GM23338 (cell line): ENCODE results near the gene RNF180. TPM values are rescaled to one million over a fixed set of nuclear protein-coding genes. Genes with fewer than 3 reads are reported as not detected.

Experiments used
- ATAC-seq: fragments of 200-7000 bp; cut with Tn5 transposase; 3 replicates; pipeline ENCODE4 v1.9.1; 2020
- DNase-seq: peaks from one replicate; pipeline ENCODE4 v3.0.0-alpha.2; 2015; ENCODE audit warnings: low spot score
- H2AFZ ChIP-seq: fragments of 200-600 bp; sonication (generic); 2 replicates; pipeline ENCODE4 v1.8.0; 2016; ENCODE audit warnings: antibody characterized with exemption, mild to moderate bottlenecking, moderate library complexity
- H3F3A ChIP-seq: fragments of 200-600 bp; sonication (generic); replicated peaks from 2 replicates; pipeline ENCODE4 v1.8.0; 2017; ENCODE audit warnings: antibody characterized with exemption, mixed run types, low read depth
- H3K27ac ChIP-seq: fragments of 200-600 bp; sonication (generic); 2 replicates; pipeline ENCODE4 v1.6.1; 2016; ENCODE audit warnings: low read depth
- H3K27me3 ChIP-seq: fragments of 200-600 bp; sonication (generic); 2 replicates; pipeline ENCODE4 v1.8.0; 2016; ENCODE audit warnings: mild to moderate bottlenecking, mixed run types, moderate library complexity; ENCODE audit not compliant: insufficient read depth
- H3K36me3 ChIP-seq: fragments of 200-600 bp; sonication (generic); 2 replicates; pipeline ENCODE4 v1.8.0; 2016; ENCODE audit warnings: mild to moderate bottlenecking; ENCODE audit not compliant: insufficient read depth
- H3K4me1 ChIP-seq: fragments of 200-600 bp; sonication (generic); 2 replicates; pipeline ENCODE4 v1.8.0; 2016; ENCODE audit warnings: mild to moderate bottlenecking, moderate library complexity; ENCODE audit not compliant: insufficient read depth
- H3K4me2 ChIP-seq: fragments of 200-600 bp; sonication (generic); 2 replicates; pipeline ENCODE4 v1.7.1; 2017; ENCODE audit warnings: mixed run types
- H3K4me3 ChIP-seq: fragments of 200-600 bp; sonication (generic); 2 replicates; pipeline ENCODE4 v1.6.1; 2016; ENCODE audit warnings: mixed run types
- H3K79me2 ChIP-seq: fragments of 200-600 bp; sonication (generic); replicated peaks from 2 replicates; pipeline ENCODE4 v1.8.0; 2017; ENCODE audit warnings: mild to moderate bottlenecking; ENCODE audit not compliant: insufficient read depth
- H3K9me2 ChIP-seq: fragments of 200-600 bp; sonication (generic); 2 replicates; pipeline ENCODE4 v1.8.0; 2017; ENCODE audit not compliant: insufficient read depth
- H4K20me1 ChIP-seq: fragments of 200-600 bp; sonication (generic); replicated peaks from 2 replicates; pipeline ENCODE4 v1.8.0; 2017; ENCODE audit warnings: mild to moderate bottlenecking; ENCODE audit not compliant: insufficient read depth
- H3K27ac Mint-ChIP-seq: 2 replicates; pipeline ENCODE4 v1.8.0; 2020; ENCODE audit warnings: inconsistent platforms, mild to moderate bottlenecking, moderate library complexity, mixed read lengths
- H3K27me3 Mint-ChIP-seq: 3 replicates; pipeline ENCODE4 v1.8.0; 2022; ENCODE audit warnings: low read depth, mild to moderate bottlenecking, moderate library complexity, mixed read lengths, inconsistent platforms; ENCODE audit not compliant: insufficient read depth, poor library complexity
- H3K36me3 Mint-ChIP-seq: 3 replicates; pipeline ENCODE4 v1.8.0; 2021; ENCODE audit warnings: low read depth, mild to moderate bottlenecking, inconsistent platforms, moderate library complexity, mixed read lengths
- H3K4me1 Mint-ChIP-seq: 3 replicates; pipeline ENCODE4 v1.8.0; 2020; ENCODE audit warnings: mild to moderate bottlenecking, inconsistent platforms, mixed read lengths
- H3K4me3 Mint-ChIP-seq: 3 replicates; pipeline ENCODE4 v1.8.0; 2021; ENCODE audit warnings: moderate library complexity, mild to moderate bottlenecking, inconsistent platforms, mixed read lengths
- H3K9me3 Mint-ChIP-seq: 3 replicates; pipeline ENCODE4 v1.8.0; 2020; ENCODE audit warnings: moderate library complexity, mild to moderate bottlenecking, inconsistent platforms, mixed read lengths
- CREB1 ChIP-seq: fragments of 250-450 bp; sonication (Bioruptor Pico); IDR thresholded peaks from 2 replicates; pipeline ENCODE4 v1.5.0; 2020; ENCODE audit warnings: low read depth, mild to moderate bottlenecking, moderate library complexity
- CTCF ChIP-seq, 2 experiments: fragments of 200-600 bp in 1 of 2; sonication (generic) in 1 of 2; conservative IDR thresholded peaks; 2 replicates each; pipeline versions ENCODE4 v1.5.1 to v1.6.1; 2016 to 2017; ENCODE audit warnings: antibody characterized with exemption in 2 of 2, low read depth in 2 of 2, mild to moderate bottlenecking in 2 of 2, moderate library complexity in 1 of 2
- EZH2 ChIP-seq: fragments of 200-600 bp; sonication (generic); IDR thresholded peaks from one replicate; pipeline ENCODE4 v1.8.0; 2017; ENCODE audit warnings: antibody characterized with exemption, mild to moderate bottlenecking, low read depth; ENCODE audit not compliant: unreplicated experiment
- EZH2phosphoT487 ChIP-seq: fragments of 200-600 bp; sonication (generic); IDR thresholded peaks from one replicate; pipeline ENCODE4 v1.8.1; 2018; ENCODE audit warnings: antibody characterized with exemption; ENCODE audit not compliant: unreplicated experiment
- JUNB ChIP-seq: IDR thresholded peaks from one replicate; pipeline ENCODE4 v1.6.1; 2016; ENCODE audit warnings: antibody characterized with exemption; ENCODE audit not compliant: unreplicated experiment
- NANOG ChIP-seq: IDR thresholded peaks from 2 replicates; pipeline ENCODE4 v1.6.1; 2016; ENCODE audit warnings: antibody characterized with exemption, borderline replicate concordance
- POLR2AphosphoS5 ChIP-seq: IDR thresholded peaks from 2 replicates; pipeline ENCODE4 v1.6.1; 2016; ENCODE audit warnings: antibody characterized with exemption, low read depth
- STAT1 ChIP-seq: IDR thresholded peaks from one replicate; pipeline ENCODE4 v1.6.1; 2016; ENCODE audit warnings: antibody characterized with exemption; ENCODE audit not compliant: unreplicated experiment
- ZNF331 ChIP-seq: fragments of 250-450 bp; sonication (Bioruptor Pico); IDR thresholded peaks from 2 replicates; pipeline ENCODE4 v1.5.0; 2020; ENCODE audit warnings: low read depth, mild to moderate bottlenecking, moderate library complexity
- ZNF462 ChIP-seq: fragments of 250-450 bp; sonication (Bioruptor Pico); IDR thresholded peaks from 2 replicates; pipeline ENCODE4 v1.5.0; 2020; ENCODE audit warnings: mild to moderate bottlenecking, moderate library complexity
- polyA plus RNA-seq: library from polyadenylated mRNA; unstranded; fragments of >200 nt; fragmentation: Nextera tagmentation; extraction: Ambion mirVana; gene quantifications from 2 replicates; pipeline ENCODE4 v1.2.1, GENCODE V29; 2016
- total RNA-seq: library from RNA; depleted of rRNA; stranded (reverse); fragments of >200 nt; shearing (Covaris generic); gene quantifications from 2 replicates; pipeline ENCODE4 v1.2.3, GENCODE V29; 2014

Gene RNF180
- total and polyA plus RNA-seq, 2 experiments from 2014 or later: 2.0 to 4.2 TPM

- no peaks in the 10 kb centered on the region for H3K27me3 ChIP-seq
- no peak overlapping the region for H3K4me3 ChIP-seq
- no peak for DNase-seq
- Mint-ChIP-seq H3K9me3 (no peaks in the 10 kb centered on the region), H3K4me3 (no peak overlapping the region), H3K27me3 (no peaks in the 10 kb centered on the region), H3K4me1 (peaks cover 4% of the 10 kb centered on the region; the same call in 1 of the 3 replicates), H3K27ac (no peak overlapping the region), H3K36me3 (no peaks in the 10 kb centered on the region)
- H2AFZ ChIP-seq: no peak overlapping the region
- no peak for ATAC-seq
- no peaks in the 10 kb centered on the region for H3F3A ChIP-seq
- no peaks in the 10 kb centered on the region for H4K20me1 ChIP-seq
- H3K27ac ChIP-seq: no peak overlapping the region
- no peaks in the 10 kb centered on the region for H3K79me2 ChIP-seq
- no peaks in the 10 kb centered on the region for H3K36me3 ChIP-seq
- no peaks in the 10 kb centered on the region for H3K9me2 ChIP-seq
- peaks cover 1% of the 10 kb centered on the region; the same call in 1 of the 2 replicates for H3K4me1 ChIP-seq
- H3K4me2 ChIP-seq: no peak overlapping the region
- TF ChIP-seq JUNB: no peak
- TF ChIP-seq ZNF462 (CRISPR knock-in tag): no peak
- no peak for TF ChIP-seq NANOG
Observed at GRCh38 chr5:64339769-64340168, 174.1 kb downstream of the RNF180 start.

GRCh38 chr5:64340293-64340692, 174.7 kb downstream of the RNF180 start:
- Mint-ChIP-seq H3K4me3 (no peak overlapping the region), H3K4me1 (no peaks in the 10 kb centered on the region), H3K9me3 (no peaks in the 10 kb centered on the region), H3K36me3 (no peaks in the 10 kb centered on the region), H3K27me3 (no peaks in the 10 kb centered on the region), H3K27ac (no peak overlapping the region)
- Histone ChIP-seq H3K36me3 (no peaks in the 10 kb centered on the region), H4K20me1 (no peaks in the 10 kb centered on the region), H3K4me2 (no peak overlapping the region), H3K79me2 (no peaks in the 10 kb centered on the region), H3K9me2 (no peaks in the 10 kb centered on the region), H3K27ac (no peak overlapping the region), H3K4me1 (no peaks in the 10 kb centered on the region), H3K4me3 (no peak overlapping the region), H3K27me3 (no peaks in the 10 kb centered on the region), H2AFZ (no peak overlapping the region), H3F3A (no peaks in the 10 kb centered on the region)
- ATAC-seq (no peak), DNase-seq (no peak)
- TF ChIP-seq CREB1 (CRISPR knock-in tag): no peak
- TF ChIP-seq ZNF331 (CRISPR knock-in tag): no peak
- no peak for TF ChIP-seq EZH2phosphoT487
- TF ChIP-seq CTCF (conservative IDR thresholded peaks at IDR 0.05; ENCODE audit: low read depth in 2 of 2): no peak
- no peak for TF ChIP-seq JUNB
- no peak for TF ChIP-seq POLR2AphosphoS5
- no peak for TF ChIP-seq EZH2
- no peak for TF ChIP-seq STAT1
